GM19324 (cell line): ENCODE results near the gene KDM5B.
"Not testable (repeated sequence)": the region's sequence is repeated elsewhere in the genome, so short reads cannot be mapped to it uniquely, and the experiment has no call there.

ENCODE experiments used
- ATAC-seq: cut with Tn5 transposase; IDR thresholded peaks from one replicate; pipeline ENCODE4 v1.9.1; 2021; ENCODE audit warnings: mild to moderate bottlenecking, moderate library complexity; ENCODE audit not compliant: unreplicated experiment, low FRiP score

KDM5B gene

DNA sequence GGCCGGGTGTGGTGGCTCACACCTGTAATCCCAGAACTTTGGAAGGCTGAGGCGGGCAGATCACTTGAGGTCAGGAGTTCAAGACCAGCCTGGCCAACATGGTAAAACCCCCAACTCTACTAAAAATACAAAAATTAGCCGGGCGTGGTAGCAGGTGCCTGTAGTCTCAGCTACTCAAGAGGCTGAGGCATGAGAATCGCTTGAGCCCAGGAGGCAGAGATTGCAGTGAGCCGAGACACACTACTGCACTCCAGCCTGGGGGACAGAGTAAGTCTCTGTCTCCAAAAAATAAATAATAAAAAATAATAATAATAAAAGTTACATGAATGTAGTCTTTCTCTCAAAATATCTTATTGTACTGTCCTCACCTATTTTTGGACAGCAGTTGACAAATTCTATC, 13.3 kb downstream of the KDM5B start:
- not testable (repeated sequence) for ATAC-seq

DNA sequence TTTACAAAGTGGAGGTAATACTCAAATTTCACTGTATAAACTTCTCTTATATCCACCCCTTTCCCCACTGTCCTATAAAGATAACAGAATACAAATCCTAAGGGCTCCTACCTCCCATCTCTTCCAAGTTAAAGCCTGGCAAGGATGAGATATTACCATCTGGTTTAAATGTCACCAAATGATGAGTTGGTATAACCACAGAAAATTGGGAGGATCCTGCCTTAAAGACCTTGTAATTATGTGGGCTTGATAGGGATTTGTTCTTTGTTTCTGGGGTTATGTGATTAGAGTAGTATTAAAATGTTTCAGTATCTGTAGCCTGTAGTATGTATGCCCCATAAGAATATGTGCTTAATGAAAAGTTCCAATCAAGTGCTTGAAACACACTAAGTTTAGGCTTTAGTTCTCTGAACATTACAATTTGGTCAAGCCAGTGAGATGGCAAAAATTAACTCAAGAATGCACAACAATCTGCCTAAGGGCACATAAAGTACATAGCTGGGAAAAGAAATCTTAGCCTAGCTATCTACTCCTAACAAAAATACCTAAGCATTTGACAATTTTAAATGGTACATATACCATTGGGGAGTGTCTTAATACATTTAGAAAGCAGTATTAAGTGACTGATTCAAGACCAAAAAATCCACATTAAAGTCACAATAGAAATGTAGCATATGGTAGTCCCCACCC, 14.0 kb downstream of the KDM5B start:
- ATAC-seq = no peak

DNA sequence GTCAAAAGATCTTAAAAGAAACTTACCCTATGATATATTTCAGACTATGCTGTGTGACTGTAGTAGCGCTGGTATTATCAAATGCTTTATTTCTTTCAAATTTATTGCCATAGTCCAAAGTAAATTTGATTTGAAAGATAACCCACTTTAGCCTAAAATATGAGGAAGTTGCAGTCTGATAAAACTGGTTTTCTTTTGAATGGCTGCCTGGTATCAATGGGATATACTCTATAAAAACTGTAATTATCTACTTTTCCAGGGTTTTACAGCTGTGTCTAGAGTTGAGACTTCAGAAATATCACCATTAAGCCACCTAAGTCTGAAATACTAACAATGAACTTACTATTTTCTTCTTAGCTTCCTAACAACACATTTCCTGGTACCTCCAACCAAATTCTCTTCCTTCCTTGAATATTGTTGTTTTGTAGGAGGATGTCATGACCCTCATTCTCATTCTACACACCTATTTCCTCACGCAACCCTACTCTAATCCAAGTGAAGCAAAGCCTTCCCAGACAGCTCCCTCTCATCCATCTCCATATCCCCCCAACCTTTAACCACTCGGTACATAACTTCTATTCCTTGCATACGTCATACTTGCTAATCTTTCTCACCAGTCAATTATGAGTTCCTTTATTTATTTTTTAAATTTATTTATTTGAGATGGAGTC, 17.0 kb downstream of the KDM5B start:
- ATAC-seq = no peak

DNA sequence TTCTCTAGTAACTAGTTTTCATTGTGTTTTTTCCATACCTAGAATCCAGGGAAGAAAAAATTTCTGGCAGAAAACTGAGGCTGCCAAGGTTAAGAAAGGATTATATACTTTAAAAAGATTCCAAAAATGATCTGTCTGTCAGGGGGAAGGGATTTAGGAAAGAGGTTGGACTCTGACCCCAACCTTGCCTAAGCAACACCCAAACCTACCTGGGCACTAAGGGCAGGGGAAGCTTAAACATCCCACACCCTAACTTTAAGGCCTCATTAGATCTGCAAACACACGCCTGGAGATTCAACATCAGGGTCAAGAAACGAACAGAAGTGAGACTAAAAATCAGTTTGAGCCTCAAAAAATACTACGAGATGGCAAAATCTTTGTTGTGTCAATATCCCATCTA, 19.4 kb downstream of the KDM5B start:
- ATAC-seq = no peak

DNA sequence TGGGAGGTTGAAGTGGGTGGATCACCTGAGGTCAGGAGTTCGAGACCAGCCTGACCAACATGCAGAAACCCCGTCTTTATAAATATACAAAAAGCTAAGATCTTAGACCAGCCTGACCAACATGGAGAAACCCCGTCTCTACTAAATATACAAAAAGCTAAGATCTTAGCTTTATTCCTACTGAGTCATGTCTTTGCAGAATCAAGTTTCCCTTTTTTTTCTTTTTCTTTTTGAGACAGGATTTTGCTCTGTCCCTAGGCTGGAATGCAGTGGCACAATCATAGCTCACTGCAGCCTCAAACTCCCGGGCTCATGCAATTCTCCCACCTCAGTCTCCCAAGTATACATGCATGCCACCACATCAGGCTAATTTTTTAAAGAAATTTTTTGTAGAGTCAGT, 21.4 kb downstream of the KDM5B start:
- no peak for ATAC-seq

DNA sequence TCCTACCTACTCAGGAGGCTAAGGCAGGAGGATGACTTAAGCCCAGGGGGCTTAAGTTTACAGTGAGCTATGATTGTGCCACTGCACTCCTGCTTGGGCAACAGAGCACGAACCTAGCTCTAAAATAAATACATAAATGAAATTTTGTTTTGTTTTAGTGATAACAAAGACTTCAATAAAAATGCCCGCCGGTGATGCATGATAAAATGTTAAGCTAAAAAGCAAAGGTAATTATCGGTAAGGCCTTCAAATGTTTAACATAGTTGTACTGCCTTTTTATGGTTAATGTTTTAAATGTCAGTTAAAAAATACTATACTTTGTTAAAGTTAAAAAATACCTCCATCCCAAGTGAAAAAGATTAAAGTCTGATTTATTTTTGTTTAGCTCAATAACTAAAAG, 27.0 kb downstream of the KDM5B start:
- ATAC-seq = no peak

DNA sequence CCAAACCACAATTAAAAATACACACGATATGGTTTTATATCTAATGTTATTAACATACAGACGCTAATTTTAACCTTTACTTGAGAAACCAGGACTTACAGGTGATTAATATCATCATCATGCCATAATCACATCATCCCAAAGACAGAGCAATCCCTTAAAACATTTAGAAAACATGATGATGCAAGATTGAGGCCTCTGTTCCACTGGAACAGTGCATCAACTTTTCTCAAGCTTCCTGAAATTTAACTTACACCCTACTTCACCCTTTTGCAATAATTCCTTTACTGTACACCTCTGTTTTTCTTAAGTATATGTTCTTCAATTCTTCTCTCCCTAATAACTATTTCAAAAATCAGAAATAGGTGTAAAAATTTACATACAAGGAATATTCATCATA, 38.1 kb downstream of the KDM5B start:
- no peak for ATAC-seq

DNA sequence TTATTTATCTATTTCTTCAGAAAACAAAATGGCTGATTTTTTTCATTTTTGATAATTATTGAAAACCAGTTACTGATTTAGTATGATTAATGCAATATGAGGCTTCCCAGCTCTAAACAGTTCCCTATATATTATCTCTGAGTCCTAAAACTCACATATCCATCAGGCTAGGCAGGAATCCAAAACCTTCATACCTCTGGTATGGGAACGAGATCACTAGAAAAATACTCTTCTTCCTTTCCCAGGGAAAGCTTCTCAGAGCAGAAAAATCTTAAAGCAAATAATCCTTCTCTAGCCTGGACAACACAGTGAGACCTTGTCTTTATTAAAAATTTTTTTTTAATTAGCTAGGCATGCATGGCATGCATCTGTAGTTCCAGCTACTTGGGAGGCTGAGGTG, 42.5 kb downstream of the KDM5B start:
- ATAC-seq = no peak

DNA sequence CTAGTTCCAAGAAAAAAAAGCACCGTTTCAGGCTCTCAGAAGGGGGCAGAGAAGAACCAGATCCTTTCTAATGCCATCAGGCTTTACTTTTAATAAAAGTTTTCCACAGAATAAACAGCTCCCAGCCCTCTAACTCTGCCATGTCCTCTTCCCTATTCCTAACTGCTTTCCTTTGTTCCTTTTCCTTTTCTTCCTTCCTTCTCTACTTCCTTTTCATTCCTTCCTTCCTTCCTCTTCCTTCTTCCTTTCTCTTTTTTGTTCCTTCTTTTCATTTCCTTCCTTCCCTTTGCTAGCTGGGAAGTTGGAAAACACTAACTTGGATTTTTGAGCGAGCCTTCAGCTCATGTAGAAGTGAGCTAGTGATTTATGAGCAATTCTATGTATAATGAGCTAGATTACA, 46.2 kb downstream of the KDM5B start:
- ATAC-seq = no peak

DNA sequence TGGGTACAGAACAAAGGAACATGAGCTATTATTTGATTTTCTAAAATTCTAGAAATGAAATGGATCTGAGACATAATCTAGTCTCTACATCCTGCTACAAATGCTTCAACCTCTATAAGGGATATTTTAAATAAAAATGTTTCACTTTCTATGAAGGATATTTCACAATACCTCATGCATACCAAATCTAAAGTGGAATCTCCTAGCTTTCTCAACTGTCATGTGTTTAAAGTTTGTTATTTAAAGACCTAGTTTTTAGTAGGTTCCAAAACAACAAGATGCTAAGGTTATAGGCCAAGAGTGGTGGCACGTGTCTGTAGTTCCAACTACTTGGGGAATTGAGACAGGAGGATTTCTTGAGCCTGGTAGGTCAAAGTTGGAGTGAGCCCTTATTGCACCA, 47.6 kb downstream of the KDM5B start:
- ATAC-seq = no peak

DNA sequence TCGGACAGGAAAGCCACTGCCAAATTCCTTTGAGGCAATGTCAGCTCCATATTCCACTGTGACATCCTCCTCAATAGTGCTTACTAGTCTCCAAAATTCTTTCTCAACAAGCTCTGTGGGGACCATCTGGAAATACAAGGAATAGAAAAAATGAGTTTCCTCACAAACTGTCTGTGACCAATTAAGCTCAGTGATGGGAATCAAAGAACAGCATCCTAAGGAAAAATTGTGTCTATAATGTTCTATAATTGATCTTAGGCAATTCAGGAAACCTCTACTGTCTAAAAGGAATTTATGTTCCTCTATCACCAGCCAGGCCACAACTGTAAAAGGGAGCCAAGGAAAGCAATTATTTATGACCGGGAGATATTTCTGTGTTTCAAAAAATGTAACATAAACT, 51.8 kb downstream of the KDM5B start:
- ATAC-seq = no peak

DNA sequence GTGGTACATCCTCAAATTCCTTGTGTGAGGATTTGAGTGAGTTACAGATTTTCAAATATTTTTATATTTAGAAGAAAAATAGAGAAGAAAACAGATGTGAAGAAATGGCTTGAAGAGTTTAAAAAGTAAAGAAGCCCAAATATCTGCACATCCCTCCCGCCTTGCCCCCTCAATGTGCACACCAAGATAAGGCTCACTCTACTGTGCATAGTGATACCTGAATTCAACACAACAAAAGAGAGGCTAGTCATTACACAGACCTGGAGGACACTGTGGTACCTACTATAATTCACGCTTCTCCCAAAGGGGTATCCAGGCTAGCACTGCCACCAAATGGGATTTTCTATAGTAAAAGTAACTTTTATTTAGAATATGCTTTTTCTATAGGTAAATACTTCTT, 53.9 kb downstream of the KDM5B start:
- ATAC-seq = no peak

DNA sequence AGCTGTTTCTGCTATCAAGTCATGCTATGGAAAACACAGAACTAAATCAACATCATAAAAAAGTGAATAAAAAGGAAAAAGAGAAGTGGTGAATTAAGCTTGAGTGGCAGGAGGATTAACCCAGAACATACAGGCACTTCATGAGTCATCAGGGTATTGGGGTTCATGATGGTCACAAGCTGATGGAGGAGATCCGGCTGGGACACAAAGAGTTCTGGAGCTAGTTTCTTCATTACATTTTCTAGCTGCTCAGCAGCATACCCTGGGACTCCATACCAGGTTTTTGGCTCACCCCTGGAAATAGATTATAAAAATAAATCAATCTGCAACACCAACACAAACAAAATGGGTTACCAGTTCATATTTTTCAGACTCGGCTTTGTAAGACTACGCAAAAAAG, 55.4 kb downstream of the KDM5B start:
- ATAC-seq = no peak

DNA sequence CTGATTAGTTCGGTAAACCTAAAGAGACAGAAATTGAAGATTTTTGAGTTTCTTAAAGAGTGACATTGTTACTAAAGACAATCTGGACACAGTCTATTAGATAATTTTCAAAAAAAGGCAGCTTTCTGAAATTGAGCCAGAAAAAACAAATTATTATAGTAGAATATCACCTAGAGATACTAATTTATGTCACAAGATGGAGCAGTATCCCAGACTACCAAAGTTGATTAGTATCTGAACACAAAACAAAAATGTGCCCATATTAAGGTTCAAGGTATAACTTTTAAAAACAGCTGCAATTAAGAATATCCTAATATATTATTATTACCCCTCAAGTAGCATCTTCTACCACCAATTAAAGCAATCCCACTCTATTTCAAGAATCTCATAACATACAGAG, 57.5 kb downstream of the KDM5B start:
- ATAC-seq = no peak

DNA sequence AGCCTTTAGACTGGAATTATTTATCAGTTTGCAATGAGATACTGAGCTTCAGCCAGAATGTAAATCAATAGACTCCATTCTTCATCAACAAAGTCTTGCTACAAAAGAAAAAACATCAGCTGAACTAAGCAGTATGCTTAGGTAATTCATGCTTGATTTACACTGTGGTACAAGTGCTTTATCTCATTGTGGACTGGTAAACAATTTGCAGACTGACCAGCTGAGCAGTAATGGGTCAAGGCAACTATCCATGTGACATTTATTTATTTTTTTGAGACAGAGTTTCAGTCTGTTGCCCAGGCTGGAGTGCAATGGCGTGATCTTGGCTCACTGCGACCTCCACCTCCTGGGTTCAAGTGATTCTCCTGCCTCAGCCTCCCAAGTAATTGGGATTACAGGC, 58.2 kb downstream of the KDM5B start:
- ATAC-seq = no peak

DNA sequence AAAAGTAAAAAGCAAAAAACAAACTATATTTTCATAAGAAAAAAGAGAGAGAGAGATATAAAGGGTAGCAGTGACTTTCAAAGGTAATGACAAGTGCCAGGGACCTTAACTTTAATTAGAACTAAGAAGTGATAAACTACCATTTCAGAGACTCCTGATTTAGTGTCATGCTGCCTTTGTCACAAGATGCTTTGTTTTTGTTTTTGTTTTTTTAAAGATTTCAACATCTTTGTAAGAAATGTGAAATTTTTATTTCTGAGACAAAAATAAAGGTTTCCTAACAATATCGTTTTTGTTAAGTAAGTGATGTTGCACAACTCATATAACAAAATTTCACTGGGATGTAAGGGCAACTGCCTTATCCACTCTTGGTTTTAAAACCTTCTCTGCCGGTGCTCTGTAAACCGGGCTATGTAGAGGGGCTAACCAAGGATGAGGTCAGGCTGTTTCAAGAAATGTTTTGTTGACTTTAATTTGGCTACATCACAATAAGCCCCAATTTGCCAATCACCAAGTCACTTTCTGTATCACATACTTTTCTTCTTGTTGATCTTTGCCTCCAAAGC, 62.8 kb downstream of the KDM5B start:
- ATAC-seq = no peak

DNA sequence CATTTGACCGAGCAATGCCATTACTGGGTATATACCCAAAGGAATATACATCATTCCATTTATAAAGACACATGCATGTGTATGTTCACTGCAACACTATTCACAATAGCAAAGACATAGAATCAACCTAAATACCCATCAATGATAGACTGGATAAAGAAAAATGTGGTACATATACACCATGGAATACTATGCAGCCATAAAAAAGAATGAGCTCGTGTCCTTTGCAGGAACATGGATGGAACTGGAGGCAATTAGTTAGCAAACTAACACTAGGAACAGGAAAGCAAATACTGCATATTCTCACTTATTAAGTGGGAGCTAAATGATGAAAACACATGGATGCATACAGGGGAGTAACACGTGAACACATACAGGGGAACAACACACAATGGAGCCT, 63.5 kb downstream of the KDM5B start:
- not testable (repeated sequence) for ATAC-seq

DNA sequence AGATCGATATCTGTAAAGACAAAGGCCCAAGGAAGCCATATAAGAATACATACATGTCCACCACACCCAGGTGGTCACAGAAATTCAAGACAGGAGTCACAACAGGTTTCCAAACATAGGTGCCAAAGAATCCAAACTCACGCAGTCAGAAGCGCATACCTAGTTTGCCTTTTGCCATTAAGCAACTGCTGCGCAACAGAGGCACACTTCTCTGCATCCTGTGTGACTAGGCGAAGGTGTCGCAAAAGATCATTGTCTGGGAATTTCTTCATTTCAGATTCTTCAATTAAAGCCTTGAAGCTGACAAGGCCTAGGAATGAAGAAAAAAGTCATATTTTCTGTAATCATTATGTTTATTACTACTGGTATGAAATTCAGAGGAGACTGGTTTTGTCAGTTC, 65.7 kb downstream of the KDM5B start:
- ATAC-seq = no peak

DNA sequence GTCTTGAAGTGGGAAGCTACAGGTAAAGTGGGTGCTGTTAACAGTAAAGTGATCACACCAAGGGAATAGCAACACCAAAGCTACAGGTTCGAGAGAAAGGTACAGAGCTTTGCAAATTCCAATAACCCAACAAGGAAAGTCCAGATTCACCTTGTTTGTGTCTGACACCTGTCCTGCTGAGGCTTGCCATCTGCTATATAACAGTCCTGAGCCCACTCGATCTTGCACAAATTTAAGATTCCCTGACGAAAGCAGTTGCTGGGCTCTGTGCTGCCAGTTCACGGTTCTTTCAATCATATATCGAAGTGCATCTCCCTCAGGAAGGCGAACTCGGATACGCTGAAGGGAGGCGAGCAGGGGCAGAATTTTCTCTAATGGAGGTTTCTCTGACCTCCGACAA, 75.0 kb downstream of the KDM5B start:
- ATAC-seq = no peak

DNA sequence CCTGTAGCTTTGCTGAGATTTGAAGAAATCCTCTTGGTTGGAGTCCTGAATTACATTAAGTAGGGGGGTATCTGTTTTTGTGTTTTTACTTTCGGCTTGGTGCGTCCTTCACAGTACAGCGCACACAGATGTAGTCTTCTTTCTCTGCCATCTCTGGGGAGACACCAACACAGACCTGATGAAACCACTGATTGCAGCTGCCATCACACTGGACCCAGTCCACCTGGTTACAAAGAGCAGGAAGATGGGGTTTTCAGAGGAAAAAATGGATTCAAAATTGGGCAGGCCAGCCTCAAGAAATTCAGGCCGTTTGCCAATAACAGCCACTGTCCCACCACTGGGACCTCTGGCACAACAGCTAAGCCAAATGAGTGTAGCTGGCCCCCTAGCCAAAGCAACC, 79.3 kb downstream of the KDM5B start:
- ATAC-seq = no peak

DNA sequence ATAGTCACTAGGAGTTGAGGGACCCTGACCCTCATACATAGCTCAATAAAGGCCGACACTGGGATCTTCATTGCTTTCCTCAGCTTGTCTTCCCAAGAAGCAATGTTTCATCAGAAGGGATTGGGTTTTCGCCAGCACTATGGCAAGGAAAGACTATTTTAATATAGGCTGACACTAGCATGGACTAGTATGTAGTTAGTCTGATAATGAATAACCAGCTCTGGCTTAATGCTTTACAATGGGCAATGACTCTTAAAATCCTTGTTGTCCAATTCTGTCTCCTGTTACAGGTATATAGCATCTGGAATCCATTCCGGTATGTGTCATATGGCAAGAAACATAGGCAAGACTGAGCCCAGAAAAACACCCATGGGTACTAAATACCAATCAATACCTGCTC, 82.7 kb downstream of the KDM5B start:
- ATAC-seq = no peak

DNA sequence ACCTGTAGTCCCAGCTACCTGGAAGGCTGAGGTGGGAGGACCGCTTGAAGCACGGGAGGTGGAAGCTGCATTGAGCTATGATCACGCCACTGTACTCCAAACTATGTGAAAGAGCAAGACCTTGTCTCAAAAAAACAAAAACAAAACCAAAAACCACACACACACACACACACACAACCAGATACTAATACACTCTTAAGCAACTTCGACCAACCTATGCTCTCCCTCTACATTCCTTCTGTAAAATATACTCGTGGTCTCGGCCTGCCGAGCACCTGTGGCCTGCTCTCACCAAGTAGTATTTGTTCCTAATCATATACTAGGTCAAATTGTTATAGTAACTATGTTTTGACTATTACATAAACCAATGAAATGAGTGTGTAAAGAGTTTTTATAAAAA, 84.5 kb downstream of the KDM5B start:
- no peak for ATAC-seq
